Prostate gland (tissue), 2 donors: ENCODE results near the gene GALNT14.

Source experiments
- CTCF ChIP-seq, 4 experiments: fragments of 200-600 bp in 2 of 4; fragments of 450-650 bp in 2 of 4; sonication (generic) in 2 of 4; IDR thresholded peaks; 1 replicate in 3 of 4; 2 replicates in 1 of 4; pipeline ENCODE4 v1.5.1; 2016 to 2019; ENCODE audit warnings: antibody characterized with exemption in 4 of 4, mild to moderate bottlenecking in 2 of 4, moderate library complexity in 2 of 4
- POLR2AphosphoS5 ChIP-seq: sonication (generic); formaldehyde crosslinking; IDR thresholded peaks from one replicate; pipeline ENCODE4 v1.6.1; 2017; ENCODE audit warnings: antibody characterized with exemption

GRCh38 chr2:30923623-30924022 lies 214.6 kb downstream of the GALNT14 start:
- TF ChIP-seq CTCF (IDR thresholded peaks at IDR 0.05) (no peak), POLR2AphosphoS5 (no peak)
